HCEC 1CT (cell line): ENCODE measurements around the gene APBA2.

Source experiments
- DNase-seq: peaks from one replicate; pipeline ENCODE4 v3.0.0-alpha.2; 2017

Gene APBA2

DNA sequence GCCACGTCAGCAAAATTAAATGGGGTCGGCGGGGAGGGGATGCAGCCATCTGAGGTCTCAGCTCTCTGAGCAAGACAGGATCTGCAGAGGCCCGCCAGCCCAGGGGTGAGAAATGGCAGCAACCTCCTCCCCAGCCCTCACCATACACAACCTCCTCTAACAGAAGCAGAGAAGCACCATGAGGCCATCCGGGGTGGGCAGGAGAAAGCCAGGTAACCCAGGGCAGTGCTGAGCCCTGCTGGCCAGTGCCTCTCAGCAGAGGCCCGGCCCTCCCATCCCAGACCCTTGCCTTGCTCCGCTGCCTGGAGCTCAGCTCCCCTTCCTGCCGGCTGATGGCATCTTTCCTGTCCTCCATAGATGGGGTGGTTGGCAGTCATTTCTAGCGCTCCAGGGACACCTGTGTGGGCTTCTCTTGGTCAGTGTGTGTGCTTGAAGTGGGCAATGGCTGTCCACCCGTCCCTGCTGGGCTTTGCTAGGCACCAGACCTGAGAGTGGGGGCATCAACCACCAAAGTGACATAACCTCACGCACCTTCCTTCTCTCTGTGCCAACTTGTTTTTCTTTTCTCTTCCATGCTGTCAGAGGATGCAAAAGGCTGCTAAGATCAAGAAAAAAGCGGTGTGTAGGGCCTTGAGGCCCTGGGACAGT lies 208.0 kb downstream of the APBA2 start:
- no peak for DNase-seq

DNA sequence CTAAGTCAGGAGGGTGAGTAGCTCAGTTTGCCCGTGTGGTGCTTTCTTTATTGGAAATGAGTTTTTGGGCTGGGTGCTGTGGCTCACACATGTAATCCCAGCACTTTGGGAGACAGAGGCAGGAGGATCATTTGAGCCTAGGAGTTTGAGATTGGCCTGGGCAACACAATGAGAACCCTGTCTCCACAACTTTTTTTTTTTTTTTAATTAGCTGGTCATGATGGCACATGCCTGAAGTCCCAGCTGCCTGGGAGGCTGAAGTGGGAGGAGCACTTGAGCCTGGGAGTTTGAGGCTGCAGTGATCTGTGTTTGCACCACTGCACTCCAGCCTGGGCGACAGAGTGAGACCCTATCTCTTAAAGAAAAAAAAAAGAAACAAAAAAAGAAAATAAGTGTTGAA lies 208.9 kb downstream of the APBA2 start:
- no peak for DNase-seq

DNA sequence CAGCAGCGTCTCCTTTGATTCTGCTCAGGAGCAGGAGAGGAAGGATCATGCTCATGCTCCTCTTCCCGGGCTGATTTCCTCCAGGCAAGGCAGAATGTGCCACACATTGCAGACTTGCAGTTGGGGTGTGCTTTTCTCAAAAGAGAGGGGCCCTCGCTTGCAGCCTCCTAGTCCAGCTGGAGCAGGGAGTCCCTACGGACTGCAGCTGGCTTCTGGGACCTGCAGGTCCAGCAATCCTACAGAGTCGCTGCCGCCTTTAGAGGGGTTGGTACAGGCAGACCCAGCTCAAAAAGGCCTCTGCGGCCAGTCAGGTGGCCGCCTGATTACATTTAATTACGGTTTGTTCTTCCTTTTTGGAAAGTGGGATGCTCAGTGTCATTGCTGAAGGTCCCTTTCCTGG lies 210.0 kb downstream of the APBA2 start:
- no peak for DNase-seq

DNA sequence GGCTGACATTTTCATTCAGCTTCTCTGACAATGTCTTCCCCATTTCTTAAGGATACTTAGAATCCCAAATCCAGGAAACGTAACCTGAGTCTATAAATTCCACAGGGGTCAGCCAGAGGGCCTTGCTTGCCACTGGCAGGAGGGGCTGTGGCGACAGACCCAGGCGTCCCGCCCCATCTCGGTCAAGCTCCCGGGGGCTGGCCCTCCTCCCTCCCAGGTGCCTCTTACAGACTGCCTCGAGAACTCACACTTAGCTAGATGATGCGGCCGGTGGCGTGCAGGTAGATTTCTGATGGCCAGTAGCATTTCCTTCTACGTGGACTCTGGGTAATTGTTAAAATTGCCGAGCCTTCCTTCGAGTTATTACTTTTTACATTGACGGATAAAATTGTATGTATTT lies 211.4 kb downstream of the APBA2 start:
- no peak for DNase-seq

DNA sequence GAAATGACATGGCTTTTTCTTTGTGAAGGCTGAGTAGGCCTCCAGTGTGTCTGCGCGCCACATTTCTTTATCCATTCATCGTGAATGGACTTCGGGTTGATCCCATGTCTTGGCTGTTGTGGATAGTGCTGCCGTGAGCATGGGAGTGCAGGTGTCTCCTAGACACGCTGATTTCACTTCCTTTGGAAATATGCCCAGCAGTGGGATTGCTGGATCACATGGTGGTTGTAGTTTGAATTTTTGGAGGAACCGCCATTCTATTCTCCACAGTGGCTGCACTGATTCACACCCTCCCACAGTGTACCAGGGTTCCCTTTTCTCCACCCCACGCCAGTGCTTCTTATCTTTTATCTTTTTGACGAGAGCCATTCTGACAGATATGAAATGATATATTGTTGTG lies 212.2 kb downstream of the APBA2 start:
- DNase-seq, result no peak

DNA sequence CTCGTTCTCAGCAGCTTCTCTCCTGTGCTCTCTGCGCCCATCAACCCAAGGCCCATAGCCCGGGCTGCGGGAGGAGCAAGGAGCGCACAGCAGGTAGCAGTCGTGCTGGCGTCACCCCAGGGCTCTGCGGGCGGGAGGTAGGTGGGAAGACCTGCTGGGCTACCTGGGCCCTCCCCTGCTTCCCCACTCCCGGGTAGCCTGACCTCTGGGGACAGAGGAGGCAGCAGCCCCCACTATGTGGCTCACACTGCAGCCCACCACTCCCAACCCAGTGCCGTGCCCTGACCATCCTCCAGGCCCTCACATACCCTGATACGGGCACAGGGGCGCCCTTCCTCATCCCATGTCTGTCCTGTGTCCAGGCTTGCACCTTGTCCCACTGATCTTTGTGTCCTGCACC lies 212.9 kb downstream of the APBA2 start:
- no peak for DNase-seq

DNA sequence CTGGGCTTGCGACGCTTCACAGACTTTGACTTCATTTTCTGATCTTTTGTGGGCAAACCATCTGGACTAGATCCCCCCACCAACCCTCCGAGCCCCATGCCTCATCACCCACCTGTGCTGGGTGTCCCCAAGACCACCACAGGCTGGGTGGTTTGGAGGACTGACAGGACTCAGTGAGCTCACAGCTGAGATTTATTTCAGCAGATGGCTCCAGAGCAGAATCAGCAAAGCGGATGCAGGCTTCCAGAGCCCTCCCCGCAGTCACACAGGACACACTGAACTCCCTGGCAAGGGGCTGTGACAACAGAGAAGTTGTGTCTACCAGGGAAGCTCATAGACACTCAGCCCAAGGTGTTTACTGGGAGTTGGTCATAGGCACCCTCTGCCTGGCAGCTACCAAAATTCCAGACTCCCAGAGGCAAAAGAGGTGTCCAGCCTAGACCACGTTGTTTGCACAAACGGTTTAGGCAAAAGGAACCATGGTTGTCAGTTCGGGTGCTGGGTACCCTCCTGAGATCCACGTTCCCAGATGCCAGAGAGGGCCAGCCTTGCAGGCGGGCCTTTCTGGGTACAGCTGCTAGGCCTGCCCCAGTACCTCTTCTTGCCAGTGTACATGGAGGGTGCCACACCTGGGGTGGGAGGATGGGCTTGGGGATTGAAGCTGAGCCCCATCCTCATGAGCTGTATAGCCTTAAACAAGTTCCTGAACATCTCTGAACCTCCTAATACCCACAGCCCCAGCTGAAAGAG lies 213.5 kb downstream of the APBA2 start:
- no peak for DNase-seq

DNA sequence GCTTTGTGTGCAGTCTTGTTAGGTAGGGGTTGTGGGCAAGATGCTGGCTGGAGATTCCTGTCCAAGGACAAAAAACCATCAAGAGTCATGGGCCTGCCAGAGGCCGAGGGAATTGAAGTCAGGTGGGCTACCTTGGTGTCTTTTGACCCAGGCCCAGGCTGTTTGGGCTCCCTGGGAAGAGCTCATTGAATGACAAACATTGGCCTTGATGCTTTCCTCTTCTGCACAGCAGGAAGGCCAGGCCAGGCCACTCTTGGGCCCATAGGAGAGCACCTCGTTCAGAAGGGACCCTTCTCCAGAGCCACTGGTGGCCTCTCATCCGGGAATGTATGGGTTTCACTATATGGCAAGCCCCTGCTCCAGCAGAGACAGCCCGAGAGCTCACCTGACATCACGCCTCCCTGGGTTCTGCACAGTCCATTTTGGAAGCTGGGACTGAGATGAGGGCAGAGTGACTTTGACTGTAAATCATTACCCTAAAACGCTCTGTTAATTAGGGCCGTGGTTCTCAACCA lies 214.8 kb downstream of the APBA2 start:
- no peak for DNase-seq

DNA sequence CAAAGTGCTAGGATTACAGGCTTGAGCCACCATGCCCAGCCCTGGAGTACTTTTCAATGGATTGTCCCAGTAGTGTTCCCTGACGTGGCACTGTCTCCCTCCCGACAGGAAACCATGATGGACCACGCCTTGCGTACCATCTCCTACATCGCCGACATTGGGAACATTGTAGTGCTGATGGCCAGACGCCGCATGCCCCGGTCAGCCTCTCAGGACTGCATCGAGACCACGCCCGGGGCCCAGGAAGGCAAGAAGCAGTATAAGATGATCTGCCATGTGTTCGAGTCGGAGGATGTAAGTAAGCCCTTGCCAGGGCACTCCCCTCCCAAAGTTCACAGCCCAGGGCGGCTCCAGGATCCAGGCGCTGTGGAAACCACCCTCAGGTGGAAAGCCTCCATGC lies 215.7 kb downstream of the APBA2 start:
- DNase-seq, result no peak

DNA sequence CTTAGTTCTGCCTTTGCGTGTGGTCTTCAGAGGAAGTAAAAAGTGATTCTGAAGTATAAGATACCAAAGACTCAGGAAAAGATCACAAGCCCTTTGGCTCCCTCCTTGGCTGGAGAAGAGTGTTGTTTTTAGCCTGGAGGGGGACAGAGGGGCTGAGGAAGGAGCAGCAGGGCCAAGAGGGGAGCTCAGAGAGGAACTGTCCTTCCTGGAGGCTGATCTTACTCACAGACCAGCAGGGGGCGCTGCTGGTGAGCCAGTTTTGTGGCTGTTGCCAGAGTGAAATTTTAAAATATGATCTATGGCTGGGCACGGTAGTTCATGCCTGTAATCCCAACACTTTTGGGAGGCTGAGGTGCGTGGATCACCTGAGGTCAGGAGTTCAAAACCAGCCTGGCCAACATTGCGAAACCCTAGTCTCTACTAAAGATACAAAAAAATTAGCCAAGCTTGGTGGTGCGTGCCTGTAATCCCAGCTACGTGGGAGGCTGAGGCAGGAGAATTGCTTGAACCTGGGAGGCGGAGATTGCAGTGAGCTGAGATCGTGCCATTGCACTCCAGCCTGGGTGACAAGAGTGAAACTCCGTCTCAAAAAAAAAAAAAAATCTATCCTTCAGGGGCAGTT lies 216.5 kb downstream of the APBA2 start:
- DNase-seq, result peak; percentile 42

DNA sequence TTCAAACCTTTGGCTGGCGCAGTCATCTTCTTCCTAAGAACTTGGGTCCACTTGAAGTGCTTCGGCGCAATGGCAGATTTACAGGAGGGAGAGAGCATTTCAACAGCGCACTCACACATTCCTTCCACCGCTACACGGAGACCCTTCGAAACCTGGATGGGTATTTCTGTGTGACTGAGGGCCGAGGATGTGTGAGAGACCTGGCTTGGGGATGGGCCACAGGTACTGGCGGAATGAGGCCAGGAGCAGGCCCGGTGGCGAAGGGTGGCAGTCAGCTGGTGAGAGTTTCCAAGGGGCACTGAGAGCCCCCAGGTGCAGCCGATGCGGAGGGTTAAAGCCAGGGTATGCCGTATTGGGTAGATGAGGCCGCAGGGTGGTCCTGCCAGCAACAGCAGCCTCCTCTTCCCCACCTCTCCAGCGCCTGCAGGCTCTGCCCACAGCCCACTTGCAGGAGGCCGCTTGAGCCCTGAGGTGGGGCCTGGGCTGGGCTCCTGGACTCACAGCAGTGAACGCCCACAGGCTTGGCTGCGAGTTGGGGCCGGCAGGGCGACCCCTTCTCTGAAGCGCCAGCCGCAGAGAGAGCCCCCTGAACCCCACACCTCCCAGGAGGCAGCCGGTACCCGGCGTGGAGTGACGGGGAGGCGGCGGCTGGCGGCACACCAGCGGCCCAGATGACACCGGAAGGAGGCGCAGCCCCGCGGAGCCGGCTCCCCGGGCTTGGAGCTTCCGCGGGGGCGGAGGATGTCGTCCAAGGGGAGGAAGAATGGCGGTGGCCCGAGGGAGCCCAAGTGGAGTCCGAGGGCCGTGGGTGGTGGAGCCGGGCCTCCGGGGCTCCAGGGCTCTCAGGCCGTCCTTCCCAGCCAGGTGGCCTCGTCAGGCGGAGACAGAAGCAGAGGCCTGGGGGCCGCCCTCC lies 217.4 kb downstream of the APBA2 start:
- no peak for DNase-seq

DNA sequence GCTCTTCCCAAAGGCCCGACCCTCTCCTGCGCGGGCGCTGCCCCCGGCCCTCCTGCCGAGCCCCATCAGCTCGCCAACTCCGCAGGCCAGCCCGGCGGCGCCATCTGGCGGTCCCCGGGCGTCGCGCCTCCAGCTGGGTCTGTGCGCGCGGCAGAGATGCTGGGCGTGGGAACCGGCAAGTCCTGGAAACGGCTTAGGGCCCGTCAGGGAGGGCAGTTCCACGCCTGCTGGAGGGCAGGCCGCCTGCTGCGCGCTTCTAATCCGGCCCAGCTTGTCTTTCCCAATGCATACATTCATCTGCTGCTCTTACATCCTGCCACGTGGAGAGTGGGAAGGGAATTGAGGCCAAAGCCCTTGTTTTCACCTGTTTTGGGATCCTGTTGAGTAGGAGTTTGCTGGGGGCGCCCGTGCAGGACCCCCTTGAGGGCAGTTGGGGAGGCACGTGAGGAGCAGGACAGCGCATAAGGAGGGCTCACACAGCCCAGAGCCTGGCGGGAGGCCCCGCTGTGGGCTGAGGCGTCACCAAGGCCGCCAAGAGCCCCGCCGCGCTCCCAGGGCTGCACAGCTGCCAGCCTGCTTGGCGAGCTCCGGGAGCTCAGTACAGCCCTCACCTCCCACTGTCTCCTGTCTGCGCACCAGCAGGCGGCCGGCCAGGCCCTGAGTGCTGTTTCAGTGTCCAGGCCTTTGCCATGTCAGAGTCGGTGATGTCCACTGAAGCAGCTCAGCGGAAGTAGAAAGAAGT lies 218.2 kb downstream of the APBA2 start:
- DNase-seq, result peak; percentile 68

DNA sequence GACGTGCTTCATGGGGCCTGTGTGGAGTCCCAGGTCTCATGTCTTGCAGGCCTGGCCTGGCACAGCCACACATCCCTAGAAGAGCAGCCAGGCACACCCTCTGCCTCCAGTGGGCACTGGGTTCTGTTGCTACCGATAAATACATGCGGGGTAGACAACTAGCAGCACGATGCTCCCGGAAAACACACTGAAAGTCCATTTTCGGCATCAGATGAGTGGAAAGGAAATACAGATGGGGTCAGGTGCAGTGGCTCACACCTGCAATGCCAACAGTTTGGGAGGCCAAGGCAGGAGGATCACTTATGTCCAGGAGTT lies 218.7 kb downstream of the APBA2 start:
- no peak for DNase-seq

DNA sequence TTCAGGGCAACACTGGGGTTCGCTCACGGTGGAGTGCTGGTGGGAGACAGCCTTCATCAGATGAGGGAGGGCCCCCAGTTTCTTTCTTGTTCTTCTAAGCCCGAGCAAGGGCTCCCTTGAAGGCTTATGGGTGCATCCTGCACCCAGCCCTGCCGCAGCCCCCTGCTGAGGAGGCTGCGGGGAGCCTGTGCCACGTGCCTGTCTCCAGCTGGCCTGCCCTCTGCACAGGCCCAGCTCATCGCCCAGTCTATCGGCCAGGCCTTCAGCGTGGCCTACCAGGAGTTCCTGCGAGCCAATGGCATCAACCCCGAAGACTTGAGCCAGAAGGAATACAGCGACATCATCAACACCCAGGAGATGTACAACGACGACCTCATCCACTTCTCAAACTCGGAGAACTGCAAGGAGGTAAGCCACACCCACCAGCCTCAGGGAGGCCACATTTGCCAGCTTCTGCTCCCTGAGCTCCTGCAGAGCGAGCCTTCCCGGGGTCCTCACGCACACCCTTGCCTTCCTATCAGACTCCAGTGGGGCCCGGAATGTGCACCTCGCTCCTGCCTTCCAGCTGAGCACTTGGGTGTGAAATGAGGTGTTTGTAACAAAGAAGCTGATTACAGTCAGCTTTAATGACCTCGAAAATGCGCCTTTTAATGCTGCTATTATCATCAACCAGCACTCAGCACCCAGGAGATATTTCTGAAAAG lies 219.5 kb downstream of the APBA2 start:
- DNase-seq, result no peak

DNA sequence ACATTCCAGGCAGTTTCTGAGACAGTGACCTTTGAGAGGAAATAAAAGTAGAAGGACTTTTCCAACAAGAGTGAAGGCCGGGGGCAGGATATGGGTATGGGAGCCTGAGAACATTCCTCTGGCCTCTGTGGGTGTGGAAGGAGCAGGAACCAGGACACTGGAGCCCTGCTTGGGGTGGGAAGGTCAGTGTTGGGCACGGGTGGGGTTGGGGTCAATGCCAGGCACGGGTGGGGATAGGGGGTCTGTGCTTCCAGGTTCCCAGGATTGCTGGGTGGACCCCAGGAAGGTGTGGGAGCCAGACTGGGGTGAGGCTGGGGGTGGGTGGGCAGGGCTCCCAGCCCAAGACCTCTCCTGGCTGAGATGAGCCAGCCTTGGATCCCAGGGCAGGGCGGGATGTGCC lies 220.3 kb downstream of the APBA2 start:
- no peak for DNase-seq

DNA sequence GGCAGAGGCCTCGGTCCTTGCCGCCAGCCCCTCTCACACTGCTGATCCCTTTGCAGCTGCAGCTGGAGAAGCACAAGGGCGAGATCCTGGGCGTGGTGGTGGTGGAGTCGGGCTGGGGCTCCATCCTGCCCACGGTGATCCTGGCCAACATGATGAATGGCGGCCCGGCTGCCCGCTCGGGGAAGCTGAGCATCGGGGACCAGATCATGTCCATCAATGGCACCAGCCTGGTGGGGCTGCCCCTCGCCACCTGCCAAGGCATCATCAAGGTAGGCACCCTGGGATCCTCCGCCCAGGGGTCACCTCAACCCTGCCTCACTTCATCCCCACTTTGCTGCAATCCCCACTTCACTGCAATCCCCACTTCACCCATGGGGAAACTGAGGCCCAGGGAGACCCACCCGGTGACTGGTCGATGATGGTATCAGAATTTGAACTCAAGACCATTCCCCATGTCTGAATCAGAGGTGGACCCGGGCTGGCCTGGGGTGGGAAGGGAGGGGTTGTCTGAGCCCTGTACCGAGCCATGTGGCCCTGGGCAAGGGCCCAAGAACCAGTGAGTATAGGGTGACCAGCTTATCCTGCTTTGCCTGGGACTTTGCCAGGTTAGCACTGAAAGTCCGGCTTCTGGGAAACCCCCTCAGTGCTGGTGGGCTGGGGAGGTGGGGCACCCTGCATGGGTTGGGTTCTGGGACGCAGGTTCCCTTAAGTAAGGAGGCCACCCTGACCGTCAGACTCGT lies 220.9 kb downstream of the APBA2 start:
- no peak for DNase-seq

DNA sequence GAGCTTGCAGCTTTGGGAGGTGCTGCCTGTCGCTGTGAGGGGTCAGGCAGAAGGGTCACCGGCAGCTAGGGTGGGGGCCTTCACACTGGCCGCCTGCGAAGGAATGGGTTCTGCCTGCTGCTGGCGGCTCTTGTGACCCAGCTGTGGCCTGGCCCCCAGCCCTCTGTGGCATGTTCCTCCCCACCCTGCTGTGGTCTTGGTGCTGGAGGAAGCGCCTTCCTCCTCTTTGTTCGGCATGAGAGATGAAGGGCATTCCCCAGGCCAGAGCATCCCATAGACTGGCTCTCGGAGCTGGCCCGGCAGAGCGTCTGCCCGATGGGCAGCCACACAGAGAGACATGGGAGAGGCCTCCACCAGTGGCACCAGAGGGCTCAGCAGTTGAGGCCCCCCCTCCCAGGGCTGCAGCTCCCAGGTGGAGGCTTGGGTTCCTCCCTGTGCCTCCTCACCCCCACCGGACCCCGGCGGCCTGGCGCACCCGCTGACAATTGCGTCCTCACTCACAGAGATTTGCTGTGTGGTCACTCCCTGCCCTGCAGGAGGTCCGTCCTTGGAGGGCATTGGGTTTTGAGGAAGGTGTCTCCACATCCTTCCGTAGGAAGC lies 221.6 kb downstream of the APBA2 start:
- DNase-seq, result no peak

DNA sequence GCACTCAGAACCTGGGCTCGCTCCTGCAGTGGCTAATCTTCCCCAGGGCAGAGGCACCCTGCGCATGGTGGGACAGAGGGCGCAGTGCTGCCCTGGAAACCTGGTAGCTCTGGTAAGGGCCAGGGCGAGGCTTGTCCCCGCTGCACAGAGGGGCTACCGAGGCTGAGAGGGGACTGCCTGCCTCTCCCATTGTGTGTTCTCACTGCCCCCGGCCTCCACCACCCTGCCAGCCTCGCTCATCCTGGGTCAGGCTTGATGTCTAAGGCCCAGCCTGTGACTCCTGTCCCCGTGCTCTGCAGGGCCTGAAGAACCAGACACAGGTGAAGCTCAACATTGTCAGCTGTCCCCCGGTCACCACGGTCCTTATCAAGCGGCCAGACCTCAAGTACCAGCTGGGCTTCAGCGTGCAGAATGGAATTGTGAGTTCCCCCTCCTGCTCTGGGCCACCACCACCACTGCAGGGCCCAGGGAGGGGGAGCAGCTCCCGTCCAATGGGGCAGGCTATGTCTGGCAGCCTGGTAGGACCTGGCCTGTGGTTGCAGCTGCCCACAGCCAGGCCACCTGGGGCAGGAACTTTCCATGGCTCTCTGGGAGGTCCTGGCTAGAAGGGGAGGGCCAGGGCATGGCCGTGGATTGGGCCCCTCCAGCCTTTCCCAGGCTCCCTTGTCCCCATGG lies 222.3 kb downstream of the APBA2 start:
- DNase-seq, result no peak

DNA sequence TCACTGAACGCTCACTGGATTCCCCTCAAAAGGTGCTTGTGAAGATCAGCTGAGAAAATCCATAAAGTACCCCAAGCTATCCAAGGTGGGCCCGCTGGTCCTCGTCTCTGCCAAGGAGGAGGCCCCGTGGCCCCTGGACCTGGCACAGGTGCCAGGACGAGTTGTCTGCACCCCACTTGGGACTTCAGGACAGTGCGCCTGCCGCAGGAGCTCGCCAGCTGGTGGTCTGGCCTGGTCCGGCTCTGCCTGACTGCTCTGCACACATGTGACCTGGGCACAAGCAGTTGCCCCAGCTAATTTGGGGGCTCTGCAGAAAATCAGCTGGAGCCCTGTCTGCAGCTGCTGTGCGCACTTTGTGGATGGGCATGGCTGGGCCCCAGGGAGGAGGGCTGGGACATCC lies 224.0 kb downstream of the APBA2 start:
- no peak for DNase-seq

DNA sequence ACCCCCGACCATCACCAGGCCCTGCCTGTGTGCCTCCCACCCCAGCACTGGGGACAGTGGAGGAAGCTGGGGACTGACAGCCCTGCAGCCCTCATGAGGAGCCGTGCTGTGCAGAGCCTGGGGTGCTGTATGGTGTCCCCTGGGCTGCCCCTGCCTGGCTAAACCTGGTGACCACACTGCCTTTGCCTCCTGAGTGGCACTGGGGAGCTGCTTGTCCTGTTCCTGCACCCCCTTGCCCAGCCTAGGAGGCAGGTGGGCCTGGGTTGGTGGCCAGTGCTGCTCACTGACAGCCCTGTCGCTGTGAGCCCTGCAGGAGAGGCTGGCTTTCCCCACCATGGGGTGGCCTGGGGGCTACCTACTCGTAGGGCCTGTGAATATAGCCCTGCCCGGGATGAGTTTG lies 224.4 kb downstream of the APBA2 start:
- no peak for DNase-seq
